Mucosa of gallbladder (tissue), 1 donor: Measurements from ENCODE around the gene HGFAC. TPM values are rescaled to one million over a fixed set of nuclear protein-coding genes. Genes with fewer than 3 reads are reported as not detected.

ENCODE experiments used
- DNase-seq: peaks from one replicate; pipeline ENCODE4 v3.0.0-alpha.2; 2020; ENCODE audit warnings: low spot score
- total RNA-seq: library from RNA; stranded (reverse); gene quantifications from one replicate; pipeline ENCODE4 v1.2.1, GENCODE V29; 2021
- donor health status: DM: no; HTN: no; CAD: no.

Gene HGFAC
- total RNA-seq, 1 donor from 2014 or later = 1.9 TPM

DNA sequence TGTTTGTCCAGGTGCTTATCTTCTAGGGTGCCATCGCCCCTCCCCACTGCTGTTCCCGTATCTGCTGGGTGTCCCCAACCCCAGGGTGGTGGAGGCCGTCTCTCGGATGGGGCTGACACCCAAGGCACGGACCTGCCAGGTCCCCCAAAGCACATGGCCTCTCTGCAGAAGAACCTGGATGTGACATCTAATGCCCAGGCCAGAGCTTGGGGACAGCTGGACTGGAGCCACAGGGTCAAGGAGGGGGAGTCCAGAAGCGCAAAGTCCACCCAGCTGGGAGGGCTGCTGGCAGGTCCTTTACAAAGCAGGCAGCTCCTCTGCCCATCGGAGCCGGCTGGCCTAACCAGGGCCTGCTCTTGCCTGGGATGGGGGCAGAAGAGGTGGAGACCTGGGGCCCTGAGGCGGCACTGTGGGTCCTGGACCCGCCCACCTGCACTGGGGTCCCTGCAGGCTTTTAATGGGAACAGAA, 20.6 kb downstream of the HGFAC start:
- DNase-seq = peak; percentile 32

DNA sequence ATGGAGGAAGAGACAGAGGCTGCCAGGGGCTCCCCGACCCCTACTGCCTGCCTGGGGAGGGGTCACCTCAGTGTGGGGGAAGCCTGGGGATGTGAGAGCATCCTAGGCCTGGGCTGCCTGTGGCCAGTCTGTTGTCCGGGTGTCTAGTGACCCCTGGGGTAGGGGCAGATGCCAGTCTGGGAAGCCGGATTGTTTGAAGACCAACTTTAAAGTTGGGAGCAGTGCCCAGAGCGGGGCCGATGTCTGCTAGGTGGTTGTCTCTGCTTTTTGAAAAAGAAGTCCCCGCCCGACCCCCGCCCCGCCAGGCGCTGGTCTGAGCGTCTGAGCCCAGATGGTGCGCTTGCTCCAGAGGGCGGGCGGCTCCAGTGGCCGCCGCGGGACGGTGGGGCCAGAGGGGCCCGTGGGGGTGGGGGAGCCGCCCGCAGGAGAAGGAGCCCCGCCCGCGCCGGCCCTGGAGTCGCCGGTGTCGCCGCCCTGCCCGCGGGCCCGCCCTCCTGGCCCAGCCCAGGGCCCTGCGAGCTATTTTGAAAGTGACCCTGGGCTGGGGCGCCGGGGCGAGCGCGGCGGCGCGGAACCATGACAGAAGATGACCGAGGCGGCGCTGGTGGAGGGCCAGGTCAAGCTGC, 21.1 kb downstream of the HGFAC start, which contains the start of gene DOK7:
DOK7 (plus strand) TSS at position 517 of the 626 bp plus-strand sequence; CDS start at position 587, 70 bp downstream.
- DNase-seq = no peak

DNA sequence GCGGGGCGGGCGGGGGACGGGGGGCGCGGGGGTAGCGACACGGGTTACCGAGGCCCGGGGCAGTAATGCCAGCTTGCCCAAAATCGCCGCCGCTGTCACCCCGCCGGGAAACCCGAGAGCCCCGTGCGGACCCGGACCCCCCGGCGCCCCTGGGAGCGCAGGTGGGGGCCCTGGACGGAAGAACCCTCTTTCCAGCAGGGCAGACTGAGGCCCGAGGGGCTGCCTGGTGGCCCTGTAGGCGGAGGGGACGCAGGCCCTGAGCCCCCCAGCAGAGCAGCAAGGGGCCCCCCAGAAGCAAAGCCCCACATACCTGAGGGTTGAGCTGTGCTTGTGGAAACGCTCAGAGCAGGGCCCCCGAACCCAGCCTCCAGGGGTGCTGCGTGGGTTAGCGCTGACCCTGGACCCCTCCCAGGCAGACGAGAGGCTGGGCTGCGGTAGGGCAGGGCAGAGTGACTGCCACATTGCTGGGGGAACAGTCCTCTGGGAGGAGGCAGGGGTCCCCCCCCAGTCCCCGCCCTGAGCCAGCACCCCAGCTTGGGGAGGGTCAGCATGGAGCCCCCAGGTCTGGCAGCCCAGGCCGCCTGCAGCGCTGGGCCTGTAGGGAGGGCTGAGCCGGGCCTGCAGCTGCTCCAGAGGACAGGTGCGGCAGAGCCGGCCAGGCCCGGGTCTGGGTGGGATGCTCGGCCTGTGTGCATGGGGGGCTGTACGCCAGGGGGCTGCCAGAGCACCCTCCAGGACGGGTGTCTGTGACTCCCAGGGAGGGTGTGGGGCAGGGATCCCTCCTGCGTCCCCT, 22.0 kb downstream of the HGFAC start:
- no peak for DNase-seq

DNA sequence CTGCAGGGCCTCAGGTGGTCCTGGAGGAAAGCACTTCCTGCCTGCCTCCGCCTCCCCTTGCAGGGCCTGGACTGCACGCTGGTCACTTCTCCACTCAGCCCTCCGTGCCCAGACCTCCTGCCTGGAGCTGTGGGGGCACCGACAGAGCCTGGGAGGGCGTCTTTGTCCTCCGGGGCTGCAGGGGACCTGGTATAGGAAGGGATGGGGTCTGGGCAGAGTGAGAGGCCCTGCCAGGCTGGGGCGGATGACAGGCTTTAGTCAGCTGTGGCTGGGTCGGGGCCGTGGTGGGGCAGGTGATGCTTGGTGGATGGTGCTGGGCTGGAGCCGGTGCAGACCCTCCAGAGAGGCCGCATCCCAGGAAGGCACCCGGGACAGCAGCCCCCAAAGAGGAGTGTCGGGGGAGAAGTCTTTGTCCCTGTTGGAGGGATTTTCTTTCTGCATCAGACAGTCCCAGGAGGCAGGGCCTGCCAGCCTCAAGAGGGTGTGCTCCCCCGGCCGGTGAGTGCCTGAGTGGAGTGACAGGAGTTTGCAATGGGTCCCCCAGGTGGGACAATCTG, 22.7 kb downstream of the HGFAC start:
- no peak for DNase-seq

DNA sequence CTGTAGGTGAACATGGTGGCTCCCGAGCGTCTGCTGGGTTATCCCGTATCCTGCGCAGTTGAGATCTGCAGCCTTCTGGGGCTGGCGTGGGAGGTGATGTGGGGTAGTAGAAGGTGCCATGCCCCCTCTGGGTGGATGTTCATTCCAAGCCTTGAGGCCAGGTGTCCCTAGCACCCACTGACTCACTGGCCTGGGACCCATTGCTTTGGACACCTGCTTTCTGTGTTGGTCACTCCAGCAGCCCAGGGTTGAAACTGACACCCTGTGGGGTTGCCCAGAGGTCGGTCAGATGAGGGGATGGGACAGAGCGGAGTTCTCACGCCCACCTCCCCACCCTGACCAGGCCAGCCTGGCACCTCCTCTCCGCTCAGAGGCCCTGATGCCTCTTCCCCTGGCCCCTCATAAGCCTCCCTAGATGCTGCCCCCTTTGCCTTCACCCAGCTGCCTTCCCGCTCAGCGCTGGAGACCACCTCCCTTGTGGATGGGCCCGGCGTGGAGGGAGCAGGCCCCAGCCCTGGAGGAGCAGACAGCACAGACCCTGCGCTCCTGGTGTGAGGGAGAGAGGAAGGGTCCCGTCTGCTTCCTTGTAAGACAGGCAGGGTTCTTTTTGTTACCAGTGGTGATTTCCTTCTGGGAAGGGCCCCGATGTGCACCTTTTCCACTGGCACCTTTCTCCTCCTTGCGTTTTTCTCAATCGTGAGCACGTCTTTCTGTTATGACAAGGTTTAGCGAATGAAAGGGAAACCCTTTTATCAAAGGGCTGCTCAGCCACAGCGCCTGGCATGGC, 23.3 kb downstream of the HGFAC start:
- no peak for DNase-seq

DNA sequence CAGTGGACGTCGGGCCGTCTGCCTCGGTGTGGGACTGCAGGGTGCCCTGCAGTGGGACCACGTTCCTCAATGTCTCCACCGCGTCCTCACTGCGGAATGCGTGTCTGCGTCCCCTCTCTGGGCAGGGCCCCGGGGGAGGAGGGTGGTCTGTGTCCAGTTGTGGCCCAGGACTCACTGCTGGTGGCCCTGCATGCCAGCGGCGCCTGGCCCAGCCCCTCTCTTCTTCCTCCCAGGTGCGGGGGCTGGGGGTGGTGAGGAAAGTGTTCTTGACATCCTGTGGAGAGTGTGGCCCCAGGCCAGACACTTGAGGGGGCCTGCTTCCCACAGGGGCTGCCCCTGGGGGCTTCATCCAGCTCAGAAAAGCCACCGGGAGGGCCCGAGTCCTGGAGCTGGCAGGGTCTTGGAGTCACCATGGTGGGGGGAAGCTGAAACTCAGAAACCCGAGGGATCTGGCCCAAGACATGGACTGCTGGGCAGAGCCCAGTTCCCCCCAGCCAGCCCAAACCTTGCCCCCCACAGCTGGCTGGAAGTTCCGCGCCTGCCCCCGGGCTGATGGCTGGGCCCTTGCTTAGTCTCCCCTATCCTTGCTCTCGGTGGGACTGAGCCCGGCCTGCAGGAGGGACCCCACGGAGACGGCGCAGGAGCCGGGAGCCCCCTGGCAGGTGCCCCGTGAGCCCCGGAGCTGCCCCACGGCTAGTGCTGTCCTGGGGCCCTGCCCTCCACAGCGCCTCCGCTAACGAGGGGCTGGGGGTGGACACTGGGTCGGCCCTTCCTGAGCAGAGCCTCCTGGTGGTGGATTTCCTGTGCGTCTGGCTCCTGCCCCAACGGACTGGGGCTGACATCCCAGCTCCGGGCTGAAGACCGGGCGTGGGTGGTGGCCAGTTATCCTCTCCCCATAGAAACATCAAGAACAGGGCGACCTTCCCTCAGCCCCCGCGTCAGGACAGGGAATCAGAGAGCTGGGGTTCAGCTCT, 24.2 kb downstream of the HGFAC start:
- DNase-seq = no peak

DNA sequence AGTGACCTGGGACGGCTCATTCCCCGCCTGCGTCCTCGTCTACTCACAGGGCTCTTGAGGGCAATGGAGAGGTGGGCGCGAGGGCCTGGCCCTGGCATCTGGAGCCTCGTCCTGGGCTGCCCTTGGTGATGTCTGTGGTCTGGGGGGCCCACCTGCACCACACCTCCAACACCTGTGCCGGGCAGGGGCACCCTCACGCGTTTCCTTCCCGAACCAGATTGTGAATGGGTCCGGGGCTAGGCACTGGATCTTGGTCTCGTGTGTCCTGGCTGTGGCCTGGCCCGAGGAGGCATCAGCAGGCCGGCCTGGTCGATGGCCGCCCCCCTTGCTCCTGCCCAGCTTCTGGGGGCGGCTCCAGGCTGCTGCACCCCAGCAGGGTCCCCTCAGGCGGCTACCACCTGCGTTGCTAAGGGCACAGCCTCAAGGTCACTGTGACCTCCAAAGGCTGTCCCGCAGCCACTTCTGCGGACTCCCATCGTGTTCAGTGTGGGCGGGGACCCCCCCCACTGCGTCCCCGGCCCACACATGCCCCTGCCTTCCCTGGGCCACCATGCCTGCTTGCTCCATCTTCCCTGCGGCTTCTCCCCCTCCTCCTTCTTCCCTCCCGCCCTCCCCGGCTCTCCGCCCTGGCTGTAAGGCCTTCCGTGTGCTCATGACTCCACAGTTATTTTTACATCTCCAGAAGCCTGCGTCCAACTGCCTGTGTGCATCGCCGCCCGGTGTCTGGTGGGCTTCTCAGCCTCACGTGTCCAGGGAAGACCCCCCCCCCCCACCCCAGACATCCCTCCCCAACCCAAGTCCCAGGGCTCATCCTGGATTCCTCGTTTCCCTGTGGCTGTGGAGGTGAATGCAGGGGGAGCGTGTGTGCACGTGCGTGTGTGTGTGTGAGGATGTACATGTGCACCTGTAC, 25.2 kb downstream of the HGFAC start:
- no peak for DNase-seq

DNA sequence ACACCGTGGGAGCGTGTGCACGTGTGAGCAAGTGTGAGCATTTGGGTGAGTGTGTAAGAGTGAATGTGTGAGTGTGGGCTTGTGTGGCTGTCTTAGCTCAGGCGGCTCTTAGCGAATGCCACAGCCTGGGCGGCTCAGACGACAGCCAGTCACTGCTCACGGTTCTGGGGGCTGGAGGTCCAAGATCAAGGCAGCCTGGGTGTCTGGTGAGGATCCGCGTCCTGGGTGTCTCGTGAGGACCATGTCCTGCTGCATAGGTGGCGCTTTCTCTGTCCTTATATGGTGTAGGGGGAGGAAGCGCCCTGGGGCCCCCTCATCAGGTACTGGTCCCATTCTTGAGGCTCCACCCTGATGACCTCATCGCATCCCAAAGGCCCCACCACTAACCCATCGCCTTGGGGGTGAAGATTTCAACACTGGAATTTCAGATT, 25.8 kb downstream of the HGFAC start:
- no peak for DNase-seq

DNA sequence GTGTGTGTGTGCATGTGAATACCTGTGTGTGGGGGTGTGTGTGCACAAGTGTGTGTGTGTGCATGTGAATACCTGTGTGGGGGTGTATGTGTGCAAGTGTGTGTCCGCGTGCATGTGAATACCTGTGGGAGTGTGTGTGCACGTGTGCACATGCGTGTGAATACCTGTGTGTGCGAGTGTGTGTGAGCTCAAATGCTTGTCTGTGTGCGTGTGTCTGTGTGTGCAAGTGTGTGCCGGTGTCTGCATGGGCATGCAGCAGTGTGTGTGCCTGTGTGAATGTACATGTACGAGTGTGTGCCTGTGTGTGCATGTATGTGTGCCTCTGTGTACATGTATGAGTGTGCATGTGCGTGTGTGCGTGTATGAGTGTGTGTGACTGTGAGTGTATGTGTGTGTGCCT, 26.4 kb downstream of the HGFAC start:
- DNase-seq = no peak

DNA sequence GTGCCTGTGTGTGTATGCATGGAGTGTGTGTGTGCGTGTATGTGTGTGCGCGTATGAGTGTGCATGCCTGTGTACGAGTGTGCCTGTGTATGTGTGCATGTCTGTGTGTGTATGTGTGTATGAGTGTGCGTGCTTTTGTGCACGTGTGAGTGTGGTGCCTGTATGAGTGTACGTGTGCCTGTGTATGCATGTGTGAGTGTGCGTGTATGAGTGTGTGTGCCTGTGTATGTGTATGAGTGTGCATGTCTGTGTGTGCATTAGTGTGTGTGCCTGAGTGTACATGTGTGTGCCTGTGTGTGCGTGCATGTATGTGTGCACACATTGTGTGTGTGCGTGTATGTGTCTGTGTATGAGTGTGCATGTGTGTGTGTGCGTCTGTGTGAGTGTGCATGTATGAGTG, 27.0 kb downstream of the HGFAC start:
- DNase-seq = no peak

DNA sequence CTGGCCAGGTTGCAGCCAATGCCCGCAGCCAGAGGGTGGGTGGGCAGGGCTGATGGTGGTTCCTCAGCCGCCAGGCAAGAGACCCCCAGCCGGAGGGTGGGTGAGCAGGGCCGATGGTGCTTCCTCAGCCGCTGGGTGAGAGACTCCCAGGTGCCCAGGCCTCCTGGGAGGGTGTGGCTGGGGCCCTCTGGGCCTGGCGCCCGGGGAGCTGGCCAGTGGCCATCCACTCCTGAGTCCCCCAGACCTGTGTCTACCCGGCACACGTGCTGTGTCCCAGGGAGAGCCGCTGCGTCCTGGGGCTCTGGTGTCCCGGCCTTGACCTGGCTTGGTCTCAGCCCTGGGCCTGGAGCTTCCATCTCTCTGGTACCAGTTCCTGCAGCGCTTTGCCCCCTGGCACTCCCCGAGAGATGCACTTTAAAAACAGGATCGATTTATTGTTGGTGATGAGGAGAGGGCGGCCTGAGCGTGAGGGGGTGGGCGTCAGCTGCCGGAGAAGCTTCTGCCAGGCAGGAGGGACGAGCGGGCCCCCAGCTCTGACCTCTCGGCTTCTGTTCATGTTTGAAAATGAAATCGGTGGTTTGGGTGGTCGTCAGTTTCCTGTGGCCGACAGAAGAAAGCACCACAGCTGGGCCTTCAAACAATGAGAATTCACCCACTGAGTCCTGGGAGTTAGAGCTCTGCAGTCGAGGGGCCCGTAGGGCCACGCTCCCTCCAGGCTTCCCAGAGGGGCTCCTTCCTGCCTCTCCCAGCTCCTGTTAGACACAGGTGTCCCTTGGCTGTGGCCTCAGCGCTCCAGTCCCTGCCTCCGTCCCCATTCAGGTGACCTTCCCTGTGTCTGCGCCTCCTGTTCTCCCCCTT, 27.8 kb downstream of the HGFAC start:
- no peak for DNase-seq

DNA sequence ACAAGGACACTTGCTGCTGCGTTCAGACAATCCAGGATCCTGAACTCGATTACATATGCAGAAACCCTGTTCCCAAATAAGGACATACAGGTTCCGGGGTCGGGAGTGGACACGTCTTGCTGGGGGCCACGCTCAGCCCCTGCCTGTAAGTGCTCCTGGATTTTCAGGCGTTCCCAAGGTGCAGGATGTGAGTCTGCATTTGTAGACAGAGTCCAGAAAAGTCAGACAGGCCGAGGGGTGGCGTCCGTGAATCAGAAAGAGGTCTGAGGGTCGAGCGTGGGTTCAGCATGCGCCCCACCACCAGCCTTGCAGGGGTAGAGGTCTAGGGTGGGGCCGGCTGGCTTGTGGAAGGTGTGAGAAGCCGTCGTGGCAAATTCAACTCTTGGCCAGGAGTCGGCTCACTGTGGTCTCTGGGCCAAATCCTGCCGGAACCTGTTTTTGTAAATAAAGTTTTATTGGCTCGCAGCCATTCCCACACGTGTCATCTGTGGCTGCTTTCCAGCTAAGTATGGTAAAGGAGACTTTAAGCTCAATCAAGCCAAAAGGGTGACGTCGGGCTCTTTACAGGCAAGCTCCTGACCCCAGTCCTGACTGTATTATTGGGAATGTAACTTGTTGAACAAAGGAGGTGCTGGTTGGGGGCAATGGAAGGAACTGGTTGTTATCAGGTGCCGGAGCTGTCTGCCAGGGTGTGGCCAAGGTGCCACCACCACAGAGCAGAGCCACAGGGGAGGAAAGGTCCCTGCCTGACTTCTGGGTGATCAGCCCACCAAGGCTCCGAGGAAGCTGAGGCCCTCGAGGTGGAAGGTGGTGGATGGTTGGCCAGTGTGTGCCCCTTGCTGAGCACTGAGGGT, 28.7 kb downstream of the HGFAC start:
- DNase-seq = no peak

DNA sequence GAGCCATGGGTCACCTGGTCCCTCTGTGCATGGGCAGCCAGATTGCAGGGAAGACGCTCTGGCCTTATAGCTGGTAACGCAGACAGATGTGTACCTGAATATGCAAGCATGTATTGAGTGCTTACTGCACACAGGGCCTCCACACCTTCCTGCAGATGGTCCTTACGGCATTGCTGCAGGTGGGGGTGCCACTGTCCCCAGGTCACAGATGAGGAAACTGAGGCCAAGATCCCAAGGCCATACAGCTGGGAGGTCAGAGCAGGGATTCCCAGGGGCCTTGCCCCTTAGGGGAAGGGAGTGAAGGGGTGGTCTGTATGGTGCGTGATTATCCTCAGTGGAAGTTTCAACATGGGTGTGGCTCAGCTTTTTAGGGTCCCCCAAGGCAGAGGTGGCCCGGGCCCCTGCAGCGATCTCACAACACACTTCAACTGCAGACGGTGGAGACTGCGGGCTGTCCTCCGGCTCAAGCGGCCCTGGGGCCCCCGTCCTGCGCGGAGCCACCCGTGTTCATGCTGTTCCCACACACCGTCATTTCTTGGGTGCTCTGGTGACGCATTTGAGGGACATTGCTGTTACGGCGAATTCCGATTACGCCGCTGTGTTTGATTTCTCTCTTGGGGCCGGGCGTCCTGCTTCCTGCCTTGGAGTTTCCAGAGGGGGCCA, 29.5 kb downstream of the HGFAC start:
- DNase-seq = no peak

DNA sequence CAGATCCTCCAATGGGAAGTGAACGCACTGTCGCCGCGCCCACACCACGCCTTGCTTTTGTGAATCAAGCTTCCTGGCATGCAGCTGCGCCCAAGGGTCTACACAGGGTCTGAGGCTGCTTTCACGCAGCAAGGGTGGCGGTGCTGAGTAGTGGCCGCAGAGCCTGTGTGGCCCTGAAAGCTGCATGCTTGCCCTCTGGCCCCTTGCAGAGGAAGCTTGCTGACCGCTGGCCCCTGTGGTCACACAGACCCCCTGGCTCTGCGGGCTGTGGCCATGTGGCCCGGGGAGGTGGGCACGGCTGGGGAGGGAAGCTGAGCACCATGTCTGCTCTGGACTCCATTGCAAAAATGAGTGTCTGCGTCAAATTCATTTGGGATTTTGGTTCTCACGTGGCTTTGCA, 30.1 kb downstream of the HGFAC start:
- DNase-seq = no peak

DNA sequence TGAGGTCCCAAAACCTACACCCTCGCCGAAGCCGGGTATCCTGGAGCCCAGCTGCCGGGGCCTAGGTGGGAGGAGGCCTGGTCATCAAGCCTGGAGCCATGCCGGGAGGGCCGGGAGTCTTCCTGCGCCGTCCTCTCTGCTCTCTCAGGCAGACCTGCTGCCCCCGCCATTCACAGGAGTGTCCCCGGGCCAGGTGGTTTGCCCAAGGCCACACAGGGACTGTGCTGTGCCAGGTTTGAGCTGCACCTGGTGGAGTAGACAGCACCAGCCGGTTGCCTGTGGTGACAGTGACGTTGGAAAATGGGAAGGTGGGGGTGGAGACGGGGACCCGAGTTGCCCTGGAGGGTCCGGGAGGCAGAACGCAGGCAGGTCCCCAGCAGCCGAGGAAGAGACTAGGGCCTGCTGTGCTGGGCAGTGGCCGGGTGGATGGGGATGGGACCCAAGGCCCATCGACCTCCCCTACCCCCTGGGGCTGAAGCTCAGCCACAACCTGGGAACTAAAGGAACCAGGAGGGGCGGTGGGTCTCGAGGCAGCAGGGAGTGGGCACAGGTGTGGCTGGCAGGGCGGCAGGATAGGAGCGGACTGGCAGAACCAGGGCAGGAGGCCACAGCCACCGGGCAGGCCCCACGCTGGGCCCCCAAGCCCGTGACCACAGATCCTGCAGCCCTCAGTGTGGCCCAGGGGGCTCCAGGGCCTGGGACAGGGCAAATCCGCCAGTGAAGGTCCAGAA, 30.8 kb downstream of the HGFAC start:
- DNase-seq = no peak

DNA sequence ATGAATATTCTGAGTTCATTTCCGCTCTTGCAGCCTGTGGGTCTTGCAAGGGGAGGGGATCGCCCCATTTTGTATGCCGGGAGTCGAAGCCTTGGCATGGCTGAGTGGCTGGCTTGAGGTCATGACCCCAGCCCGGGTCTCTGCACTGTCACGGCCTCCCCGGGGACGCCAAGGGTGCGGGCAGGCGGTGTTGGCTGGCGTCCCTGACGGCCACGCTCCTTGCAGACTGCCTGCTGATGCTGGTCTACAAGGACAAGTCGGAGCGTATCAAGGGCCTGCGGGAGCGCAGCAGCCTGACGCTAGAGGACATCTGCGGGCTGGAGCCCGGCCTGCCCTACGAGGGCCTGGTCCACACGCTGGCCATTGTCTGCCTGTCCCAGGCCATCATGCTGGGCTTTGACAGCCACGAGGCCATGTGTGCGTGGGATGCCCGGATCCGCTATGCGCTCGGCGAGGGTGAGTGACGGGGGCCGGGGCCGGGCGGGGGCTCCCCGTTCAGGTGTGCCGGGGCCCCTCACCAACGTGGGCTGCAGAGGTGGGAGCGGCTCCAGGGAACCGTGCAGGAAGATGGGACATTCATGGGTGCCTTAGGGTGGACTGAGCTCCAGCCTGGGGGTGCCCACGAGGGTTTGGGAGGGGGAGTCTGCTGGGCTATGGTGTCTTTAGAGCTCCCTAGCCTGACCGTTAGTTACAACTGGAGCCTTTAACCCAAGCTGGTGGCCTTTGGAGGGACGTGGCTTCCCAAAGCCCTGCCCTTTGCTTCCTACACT, 31.6 kb downstream of the HGFAC start:
- DNase-seq = no peak
